ENCODE results near the gene ZNF296. TPM values are rescaled to one million over a fixed set of nuclear protein-coding genes. Genes with fewer than 3 reads are reported as not detected.
A peak's percentile ranks its signal among the peaks of the same experiment; 100 is the strongest.

The ZNF296 gene
- total RNA-seq, 1 experiment from 2014 or later: 3.9 TPM

GRCh38 chr19:45118106-45118505 lies 41.8 kb upstream of the ZNF296 start:
- Histone ChIP-seq H2AFZ (ENCODE audit: low read length) (no peak overlapping the region), H3K27ac (ENCODE audit: low read length) (0 out of 2 replicates have a peak overlapping the region, but pooled peaks have one; percentile 7), H3K9ac (ENCODE audit: low read length) (no peak overlapping the region), H3K4me2 (ENCODE audit: low read depth, low read length, poor library complexity, severe bottlenecking) (peak overlapping the region; percentile 35), H3K9me3 (ENCODE audit: low read length) (no peaks in the 10 kb centered on the region), H3K4me3 (ENCODE audit: low read length) (no peak overlapping the region), H3K79me2 (ENCODE audit: low read length) (peaks cover 87% of the 10 kb centered on the region), H4K20me1 (ENCODE audit: insufficient read depth, low read depth, low read length) (peaks cover 27% of the 10 kb centered on the region; the same call in 1 of the 2 replicates), H3K4me1 (ENCODE audit: low read length) (peaks cover 38% of the 10 kb centered on the region), H3K36me3 (ENCODE audit: insufficient read depth, low read length) (no peaks in the 10 kb centered on the region), H3K27me3 (ENCODE audit: low read length) (no peaks in the 10 kb centered on the region), H3K9me2 (replicated peaks; ENCODE audit: insufficient read depth, low read length) (no peaks in the 10 kb centered on the region)
- no peak for DNase-seq

DNA sequence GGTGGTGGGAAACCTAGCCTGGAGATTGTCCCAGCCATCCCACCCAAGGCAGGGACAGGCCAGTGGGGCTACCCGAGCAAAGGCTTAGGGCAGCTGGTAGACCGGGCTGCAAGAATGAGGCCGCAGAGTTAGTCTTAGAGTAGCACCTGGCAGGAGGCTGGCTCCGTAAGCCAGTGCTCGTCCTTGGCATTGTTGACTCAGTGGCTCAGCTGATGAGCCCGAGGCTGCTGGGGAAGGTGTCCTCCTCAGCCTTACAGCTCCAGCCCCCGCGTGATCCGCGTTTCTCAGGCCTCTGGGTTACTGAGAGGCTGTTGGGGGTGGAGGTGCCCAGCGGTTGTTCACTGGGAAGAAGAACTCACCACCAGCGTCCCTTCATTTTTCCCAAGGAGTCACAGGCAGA lies 41.4 kb upstream of the ZNF296 start:
- Histone ChIP-seq H2AFZ (ENCODE audit: low read length) (no peak overlapping the region), H3K9me3 (ENCODE audit: low read length) (no peaks in the 10 kb centered on the region), H3K36me3 (ENCODE audit: insufficient read depth, low read length) (no peaks in the 10 kb centered on the region), H3K27ac (ENCODE audit: low read length) (no peak overlapping the region), H4K20me1 (ENCODE audit: insufficient read depth, low read depth, low read length) (peaks cover 27% of the 10 kb centered on the region; the same call in 1 of the 2 replicates), H3K4me3 (ENCODE audit: low read length) (no peak overlapping the region), H3K4me2 (ENCODE audit: low read depth, low read length, poor library complexity, severe bottlenecking) (peak overlapping the region; percentile 35), H3K9ac (ENCODE audit: low read length) (no peak overlapping the region), H3K79me2 (ENCODE audit: low read length) (peaks cover 88% of the 10 kb centered on the region), H3K27me3 (ENCODE audit: low read length) (no peaks in the 10 kb centered on the region), H3K4me1 (ENCODE audit: low read length) (peaks cover 39% of the 10 kb centered on the region), H3K9me2 (replicated peaks; ENCODE audit: insufficient read depth, low read length) (no peaks in the 10 kb centered on the region)
- DNase-seq: no peak

DNA sequence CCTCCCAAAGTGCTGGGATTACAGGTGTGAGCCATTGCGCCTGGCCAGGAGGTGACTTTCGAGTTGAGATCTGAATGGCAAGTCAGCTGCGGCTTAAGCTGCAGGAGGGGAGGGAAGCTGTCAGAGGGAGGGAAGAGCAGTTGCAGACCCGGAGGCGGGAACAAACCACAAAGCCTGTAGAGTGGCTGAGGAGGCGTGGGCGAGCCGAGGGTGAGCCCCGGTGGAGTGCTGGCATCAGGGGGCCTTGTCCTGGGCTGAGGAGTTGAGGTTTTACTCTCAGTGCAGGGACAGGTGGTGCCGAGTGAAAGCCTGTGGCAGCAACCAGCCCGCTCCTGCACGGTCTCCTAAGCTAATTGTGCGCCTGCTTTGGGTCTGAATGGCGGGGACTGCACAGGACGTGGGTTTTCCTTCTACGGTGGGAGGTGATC lies 40.9 kb upstream of the ZNF296 start:
- no peak overlapping the region for H3K9ac ChIP-seq (ENCODE audit: low read length)
- H3K36me3 ChIP-seq (ENCODE audit: insufficient read depth, low read length): no peaks in the 10 kb centered on the region
- H3K27me3 ChIP-seq (ENCODE audit: low read length): no peaks in the 10 kb centered on the region
- peaks cover 32% of the 10 kb centered on the region; the same call in 1 of the 2 replicates for H4K20me1 ChIP-seq (ENCODE audit: insufficient read depth, low read depth, low read length)
- no peak overlapping the region for H2AFZ ChIP-seq (ENCODE audit: low read length)
- no peaks in the 10 kb centered on the region for H3K9me2 ChIP-seq (replicated peaks; ENCODE audit: insufficient read depth, low read length)
- no peak overlapping the region for H3K27ac ChIP-seq (ENCODE audit: low read length)
- H3K4me3 ChIP-seq (ENCODE audit: low read length): no peak overlapping the region
- H3K4me2 ChIP-seq (ENCODE audit: low read depth, low read length, poor library complexity, severe bottlenecking): no peak overlapping the region
- H3K4me1 ChIP-seq (ENCODE audit: low read length): peaks cover 39% of the 10 kb centered on the region
- peak; percentile 49 for DNase-seq
- H3K9me3 ChIP-seq (ENCODE audit: low read length): no peaks in the 10 kb centered on the region
- H3K79me2 ChIP-seq (ENCODE audit: low read length): peaks cover 88% of the 10 kb centered on the region

DNA sequence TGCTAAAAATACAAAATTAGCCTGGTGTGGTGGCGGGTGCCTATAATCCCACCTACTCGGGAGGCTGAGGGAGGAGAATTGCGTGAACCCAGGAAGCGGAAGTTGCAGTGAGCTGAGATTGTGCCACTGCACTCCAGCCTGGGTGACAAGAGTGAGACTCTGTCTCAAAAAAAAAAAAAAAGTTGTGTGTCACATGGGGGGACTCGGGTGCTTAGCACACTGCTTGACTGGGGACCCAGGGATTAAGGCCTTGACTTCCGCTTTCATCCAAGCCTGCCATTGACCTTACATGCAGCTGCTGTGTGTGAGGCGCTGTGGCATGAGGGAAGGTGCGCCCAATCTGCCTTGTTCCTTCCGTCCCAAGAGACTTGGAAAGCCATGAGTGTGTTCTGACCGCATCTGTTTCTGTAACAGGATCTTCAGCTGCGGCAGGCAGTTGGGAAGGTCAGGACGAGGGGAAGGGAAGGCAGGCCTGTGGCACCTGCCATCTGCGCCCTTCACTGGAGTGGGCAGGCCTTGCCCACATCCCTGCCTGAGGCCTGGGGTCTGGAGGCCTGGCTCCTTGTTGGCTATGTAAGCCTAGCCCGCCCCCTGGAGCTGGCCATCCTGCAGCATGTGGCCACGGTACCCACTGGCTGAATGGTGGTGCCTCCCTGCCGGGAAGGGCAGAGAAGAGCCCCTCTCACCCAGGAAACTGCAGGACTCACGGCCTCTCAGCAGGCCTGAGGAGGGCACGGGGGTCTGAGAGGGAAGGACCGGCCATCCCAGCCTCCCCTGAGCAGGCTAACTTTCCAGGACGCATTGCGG lies 39.7 kb upstream of the ZNF296 start:
- no peak overlapping the region for H2AFZ ChIP-seq (ENCODE audit: low read length)
- peaks cover 35% of the 10 kb centered on the region for H3K4me1 ChIP-seq (ENCODE audit: low read length)
- no peaks in the 10 kb centered on the region for H3K27me3 ChIP-seq (ENCODE audit: low read length)
- H4K20me1 ChIP-seq (ENCODE audit: insufficient read depth, low read depth, low read length): peaks cover 32% of the 10 kb centered on the region; the same call in 1 of the 2 replicates
- DNase-seq: no peak
- no peak overlapping the region for H3K4me3 ChIP-seq (ENCODE audit: low read length)
- no peaks in the 10 kb centered on the region for H3K36me3 ChIP-seq (ENCODE audit: insufficient read depth, low read length)
- no peak overlapping the region for H3K27ac ChIP-seq (ENCODE audit: low read length)
- no peak overlapping the region for H3K9ac ChIP-seq (ENCODE audit: low read length)
- peaks cover 91% of the 10 kb centered on the region for H3K79me2 ChIP-seq (ENCODE audit: low read length)
- H3K4me2 ChIP-seq (ENCODE audit: low read depth, low read length, poor library complexity, severe bottlenecking): no peak overlapping the region
- H3K9me3 ChIP-seq (ENCODE audit: low read length): no peaks in the 10 kb centered on the region
- H3K9me2 ChIP-seq (replicated peaks; ENCODE audit: insufficient read depth, low read length): no peaks in the 10 kb centered on the region

DNA sequence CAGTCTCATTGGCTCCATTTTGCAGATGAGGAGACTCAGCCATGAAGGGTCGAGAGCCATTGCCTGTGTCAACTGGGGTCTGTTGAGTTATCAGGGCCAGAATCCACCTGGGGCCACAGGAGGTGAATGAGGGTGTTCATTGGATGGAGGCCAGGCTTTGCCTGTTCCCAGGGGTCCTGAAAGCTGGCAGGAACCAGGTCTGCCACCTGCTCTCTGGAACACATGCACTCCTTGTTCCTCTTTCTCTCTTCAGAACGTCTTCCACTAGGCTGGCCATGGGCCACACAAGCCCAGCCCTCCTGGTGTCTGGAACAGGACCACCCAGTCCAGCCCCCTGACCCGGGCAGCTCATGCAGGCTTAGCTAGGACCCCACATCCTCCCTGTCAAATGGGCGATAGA lies 37.8 kb upstream of the ZNF296 start:
- Histone ChIP-seq H3K9ac (ENCODE audit: low read length) (no peak overlapping the region), H4K20me1 (ENCODE audit: insufficient read depth, low read depth, low read length) (peaks cover 28% of the 10 kb centered on the region; the same call in 1 of the 2 replicates), H3K79me2 (ENCODE audit: low read length) (peaks cover 93% of the 10 kb centered on the region), H3K27ac (ENCODE audit: low read length) (no peak overlapping the region), H2AFZ (ENCODE audit: low read length) (no peak overlapping the region), H3K4me3 (ENCODE audit: low read length) (no peak overlapping the region), H3K9me2 (replicated peaks; ENCODE audit: insufficient read depth, low read length) (no peaks in the 10 kb centered on the region), H3K27me3 (ENCODE audit: low read length) (no peaks in the 10 kb centered on the region), H3K4me1 (ENCODE audit: low read length) (peaks cover 44% of the 10 kb centered on the region), H3K9me3 (ENCODE audit: low read length) (no peaks in the 10 kb centered on the region), H3K36me3 (ENCODE audit: insufficient read depth, low read length) (no peaks in the 10 kb centered on the region), H3K4me2 (ENCODE audit: low read depth, low read length, poor library complexity, severe bottlenecking) (no peak overlapping the region)
- no peak for DNase-seq

- peaks cover 28% of the 10 kb centered on the region; the same call in 1 of the 2 replicates for H4K20me1 ChIP-seq (ENCODE audit: insufficient read depth, low read depth, low read length)
- peaks cover 94% of the 10 kb centered on the region for H3K79me2 ChIP-seq (ENCODE audit: low read length)
- H3K36me3 ChIP-seq (ENCODE audit: insufficient read depth, low read length): no peaks in the 10 kb centered on the region
- no peak overlapping the region for H3K4me3 ChIP-seq (ENCODE audit: low read length)
- no peaks in the 10 kb centered on the region for H3K9me3 ChIP-seq (ENCODE audit: low read length)
- H3K9ac ChIP-seq (ENCODE audit: low read length): no peak overlapping the region
- no peak for DNase-seq
- peaks cover 40% of the 10 kb centered on the region for H3K4me1 ChIP-seq (ENCODE audit: low read length)
- H3K27ac ChIP-seq (ENCODE audit: low read length): no peak overlapping the region
- H3K9me2 ChIP-seq (replicated peaks; ENCODE audit: insufficient read depth, low read length): no peaks in the 10 kb centered on the region
- H3K4me2 ChIP-seq (ENCODE audit: low read depth, low read length, poor library complexity, severe bottlenecking): no peak overlapping the region
- H3K27me3 ChIP-seq (ENCODE audit: low read length): no peaks in the 10 kb centered on the region
- H2AFZ ChIP-seq (ENCODE audit: low read length): no peak overlapping the region
These were observed 37.4 kb upstream of the ZNF296 start for GRCh38 chr19:45113628-45114027.

- H3K9me2 ChIP-seq (replicated peaks; ENCODE audit: insufficient read depth, low read length): no peaks in the 10 kb centered on the region
- DNase-seq: no peak
- peaks cover 38% of the 10 kb centered on the region for H3K4me1 ChIP-seq (ENCODE audit: low read length)
- H2AFZ ChIP-seq (ENCODE audit: low read length): no peak overlapping the region
- H4K20me1 ChIP-seq (ENCODE audit: insufficient read depth, low read depth, low read length): peaks cover 19% of the 10 kb centered on the region; the same call in 1 of the 2 replicates
- peaks cover 93% of the 10 kb centered on the region for H3K79me2 ChIP-seq (ENCODE audit: low read length)
- no peak overlapping the region for H3K4me2 ChIP-seq (ENCODE audit: low read depth, low read length, poor library complexity, severe bottlenecking)
- H3K27me3 ChIP-seq (ENCODE audit: low read length): no peaks in the 10 kb centered on the region
- no peaks in the 10 kb centered on the region for H3K9me3 ChIP-seq (ENCODE audit: low read length)
- H3K4me3 ChIP-seq (ENCODE audit: low read length): no peak overlapping the region
- H3K9ac ChIP-seq (ENCODE audit: low read length): no peak overlapping the region
- H3K27ac ChIP-seq (ENCODE audit: low read length): no peak overlapping the region
- no peaks in the 10 kb centered on the region for H3K36me3 ChIP-seq (ENCODE audit: insufficient read depth, low read length)
These were observed 36.0 kb upstream of the ZNF296 start for GRCh38 chr19:45112111-45112827.

GRCh38 chr19:45110851-45111266 lies 34.6 kb upstream of the ZNF296 start:
- no peak overlapping the region for H3K4me2 ChIP-seq (ENCODE audit: low read depth, low read length, poor library complexity, severe bottlenecking)
- no peaks in the 10 kb centered on the region for H3K9me3 ChIP-seq (ENCODE audit: low read length)
- H3K9me2 ChIP-seq (replicated peaks; ENCODE audit: insufficient read depth, low read length): no peaks in the 10 kb centered on the region
- H2AFZ ChIP-seq (ENCODE audit: low read length): no peak overlapping the region
- no peak overlapping the region for H3K4me3 ChIP-seq (ENCODE audit: low read length)
- peaks cover 37% of the 10 kb centered on the region for H3K4me1 ChIP-seq (ENCODE audit: low read length)
- H3K9ac ChIP-seq (ENCODE audit: low read length): no peak overlapping the region
- H3K27ac ChIP-seq (ENCODE audit: low read length): 0 out of 2 replicates have a peak overlapping the region, but pooled peaks have one; percentile 31
- DNase-seq: no peak
- no peaks in the 10 kb centered on the region for H3K36me3 ChIP-seq (ENCODE audit: insufficient read depth, low read length)
- H3K27me3 ChIP-seq (ENCODE audit: low read length): no peaks in the 10 kb centered on the region
- peaks cover 15% of the 10 kb centered on the region; the same call in 1 of the 2 replicates for H4K20me1 ChIP-seq (ENCODE audit: insufficient read depth, low read depth, low read length)
- peaks cover 91% of the 10 kb centered on the region for H3K79me2 ChIP-seq (ENCODE audit: low read length)

Data from Karpas-422 (cell line).